Measurements from ENCODE around the gene LMTK2.

Gene LMTK2

GRCh38 chr7:98149116-98149692 is 42.5 kb downstream of the LMTK2 start:
- H3K36me3 ChIP-seq (ENCODE audit: insufficient read depth, low read length): peaks cover 56% of the 10 kb centered on the region
- no peak overlapping the region for H2AFZ ChIP-seq (ENCODE audit: low read depth, low read length)
- no peaks in the 10 kb centered on the region for H3K79me2 ChIP-seq (ENCODE audit: insufficient read depth, low read length)
- TF ChIP-seq CTCF (IDR thresholded peaks at IDR 0.05; ENCODE audit: borderline replicate concordance, extremely low read depth, low read length, poor library complexity, severe bottlenecking): no peak
- TF ChIP-seq EZH2 (IDR thresholded peaks at IDR 0.05; ENCODE audit: borderline replicate concordance, low read depth, low read length, severe bottlenecking): no peak
- DNase-seq: no peak
- no peak overlapping the region for H3K4me3 ChIP-seq (ENCODE audit: low read depth in 1 of 2, low read length in 2 of 2)
- no peak overlapping the region for H3K9ac ChIP-seq (ENCODE audit: low read depth, low read length)
- no peaks in the 10 kb centered on the region for H3K27me3 ChIP-seq (ENCODE audit: insufficient read depth, low read length, poor library complexity)
- no peak overlapping the region for H3K4me2 ChIP-seq (ENCODE audit: insufficient read depth, low read length)
- H4K20me1 ChIP-seq (ENCODE audit: insufficient read depth, low read length): 0 out of 2 replicates have a peak, but pooled peaks cover 12% of the 10 kb centered on the region
- ATAC-seq (ENCODE audit: insufficient read depth, low read depth): no peak
- no peaks in the 10 kb centered on the region for H3K4me1 ChIP-seq (ENCODE audit: insufficient read depth, low read length)
- H3K27ac ChIP-seq (ENCODE audit: low read length): no peak overlapping the region
- H3K9me3 ChIP-seq (ENCODE audit: insufficient read depth, low read length, severe bottlenecking): no peaks in the 10 kb centered on the region

- H3K79me2 ChIP-seq (ENCODE audit: insufficient read depth, low read length): no peaks in the 10 kb centered on the region
- H3K4me2 ChIP-seq (ENCODE audit: insufficient read depth, low read length): no peak overlapping the region
- no peaks in the 10 kb centered on the region for H3K27me3 ChIP-seq (ENCODE audit: insufficient read depth, low read length, poor library complexity)
- no peak for TF ChIP-seq EZH2 (IDR thresholded peaks at IDR 0.05; ENCODE audit: borderline replicate concordance, low read depth, low read length, severe bottlenecking)
- no peak for TF ChIP-seq CTCF (IDR thresholded peaks at IDR 0.05; ENCODE audit: borderline replicate concordance, extremely low read depth, low read length, poor library complexity, severe bottlenecking)
- H2AFZ ChIP-seq (ENCODE audit: low read depth, low read length): no peak overlapping the region
- no peaks in the 10 kb centered on the region for H3K9me3 ChIP-seq (ENCODE audit: insufficient read depth, low read length, severe bottlenecking)
- H4K20me1 ChIP-seq (ENCODE audit: insufficient read depth, low read length): 0 out of 2 replicates have a peak, but pooled peaks cover 12% of the 10 kb centered on the region
- H3K9ac ChIP-seq (ENCODE audit: low read depth, low read length): no peak overlapping the region
- DNase-seq: no peak
- no peak overlapping the region for H3K4me3 ChIP-seq (ENCODE audit: low read depth in 1 of 2, low read length in 2 of 2)
- H3K27ac ChIP-seq (ENCODE audit: low read length): no peak overlapping the region
- no peaks in the 10 kb centered on the region for H3K4me1 ChIP-seq (ENCODE audit: insufficient read depth, low read length)
- H3K36me3 ChIP-seq (ENCODE audit: insufficient read depth, low read length): peaks cover 65% of the 10 kb centered on the region
- ATAC-seq (ENCODE audit: insufficient read depth, low read depth): no peak
Measured at GRCh38 chr7:98151884-98152283, 45.2 kb downstream of the LMTK2 start.

- TF ChIP-seq CTCF (IDR thresholded peaks at IDR 0.05; ENCODE audit: borderline replicate concordance, extremely low read depth, low read length, poor library complexity, severe bottlenecking) (no peak), EZH2 (IDR thresholded peaks at IDR 0.05; ENCODE audit: borderline replicate concordance, low read depth, low read length, severe bottlenecking) (no peak)
- H3K9me3 ChIP-seq (ENCODE audit: insufficient read depth, low read length, severe bottlenecking): no peaks in the 10 kb centered on the region
- H3K4me2 ChIP-seq (ENCODE audit: insufficient read depth, low read length): no peak overlapping the region
- H3K27me3 ChIP-seq (ENCODE audit: insufficient read depth, low read length, poor library complexity): no peaks in the 10 kb centered on the region
- H3K9ac ChIP-seq (ENCODE audit: low read depth, low read length): no peak overlapping the region
- H3K27ac ChIP-seq (ENCODE audit: low read length): no peak overlapping the region
- ATAC-seq (ENCODE audit: insufficient read depth, low read depth) (no peak), DNase-seq (no peak)
- no peak overlapping the region for H3K4me3 ChIP-seq (ENCODE audit: low read depth in 1 of 2, low read length in 2 of 2)
- H3K4me1 ChIP-seq (ENCODE audit: insufficient read depth, low read length): no peaks in the 10 kb centered on the region
- H3K79me2 ChIP-seq (ENCODE audit: insufficient read depth, low read length): no peaks in the 10 kb centered on the region
- peaks cover 63% of the 10 kb centered on the region for H3K36me3 ChIP-seq (ENCODE audit: insufficient read depth, low read length)
- H2AFZ ChIP-seq (ENCODE audit: low read depth, low read length): no peak overlapping the region
- 0 out of 2 replicates have a peak, but pooled peaks cover 7% of the 10 kb centered on the region for H4K20me1 ChIP-seq (ENCODE audit: insufficient read depth, low read length)
Measured at GRCh38 chr7:98156700-98157099, 50.0 kb downstream of the LMTK2 start.
